Measurements from ENCODE around the gene KAT2B. TPM values are rescaled to one million over a fixed set of nuclear protein-coding genes. Genes with fewer than 3 reads are reported as not detected.
A peak's percentile ranks its signal among the peaks of the same experiment; 100 is the strongest.
"Not testable (repeated sequence)": the region's sequence is repeated elsewhere in the genome, so short reads cannot be mapped to it uniquely, and the experiment has no call there.

KAT2B gene
- total and polyA plus RNA-seq, 10 donors = 13.6 to 64.3 (median 54.1) TPM

GRCh38 chr3:20028905-20029331, 11.3 kb upstream of the KAT2B start:
- Histone ChIP-seq H3K4me1 (peaks cover 0 to 4% (median 3%) of the 10 kb centered on the region in 6 donors), H3K4me3 (no peak overlapping the region), H3K9me3 (no peaks in the 10 kb centered on the region), H3K27ac (no peak overlapping the region), H3K27me3 (replicated peaks in 1 of 7) (no peaks in the 10 kb centered on the region), H3K36me3 (no peaks in the 10 kb centered on the region)
- no peak for DNase-seq
- intact Hi-C loops (cut with DNase I; ENCODE audit: low total_unique reads) = no loop called here
- no peak for TF ChIP-seq POLR2AphosphoS5 (IDR thresholded peaks at IDR 0.05)
- no peak for TF ChIP-seq POLR2A (IDR thresholded peaks at IDR 0.05)
- no peak for TF ChIP-seq CTCF (IDR thresholded peaks at IDR 0.05 in 8 of 11, conservative IDR thresholded peaks at IDR 0.05 in 3 of 11)
- 89 to 96% (median 93%) methylated on average over 7 of the region's 7 CpGs for WGBS, 5 donors

GRCh38 chr3:20031939-20032338, 8.3 kb upstream of the KAT2B start:
- DNase-seq; H3K27me3 ChIP-seq (replicated peaks in 1 of 7); H3K4me1 ChIP-seq; H3K27ac ChIP-seq; intact Hi-C loops (cut with DNase I; ENCODE audit: low total_unique reads); H3K36me3 ChIP-seq; H3K4me3 ChIP-seq; H3K9me3 ChIP-seq: not testable (repeated sequence)
- 92 to 97% (median 97%) methylated on average over 7 of the region's 7 CpGs for WGBS, 5 donors

- Histone ChIP-seq H3K27ac (no peak overlapping the region), H3K4me1 (peaks cover 5 to 18% (median 9%) of the 10 kb centered on the region in 6 donors), H3K9me3 (no peaks in the 10 kb centered on the region), H3K36me3 (no peaks in the 10 kb centered on the region), H3K27me3 (replicated peaks in 1 of 7) (no peaks in the 10 kb centered on the region), H3K4me3 (no peak overlapping the region)
- 93 to 98% (median 97%) methylated on average over 4 of the region's 4 CpGs for WGBS, 5 donors
- intact Hi-C loops (cut with DNase I; ENCODE audit: low total_unique reads) = no loop called here
- DNase-seq = no peak
- no peak for TF ChIP-seq CTCF (IDR thresholded peaks at IDR 0.05 in 8 of 11, conservative IDR thresholded peaks at IDR 0.05 in 3 of 11)
- TF ChIP-seq POLR2AphosphoS5 (IDR thresholded peaks at IDR 0.05) = no peak
- TF ChIP-seq POLR2A (IDR thresholded peaks at IDR 0.05) = no peak
Observed at GRCh38 chr3:20035019-20035418, 5.2 kb upstream of the KAT2B start.

GRCh38 chr3:20037255-20037996, 2.8 kb upstream of the KAT2B start:
- intact Hi-C loops (cut with DNase I; ENCODE audit: low total_unique reads) = no loop called here
- TF ChIP-seq CTCF (IDR thresholded peaks at IDR 0.05 in 8 of 11, conservative IDR thresholded peaks at IDR 0.05 in 3 of 11) (no peak), POLR2A (IDR thresholded peaks at IDR 0.05) (no peak), POLR2AphosphoS5 (IDR thresholded peaks at IDR 0.05) (no peak)
- Histone ChIP-seq H3K4me1 (peaks cover 15 to 34% (median 21%) of the 10 kb centered on the region in 6 donors), H3K36me3 (no peaks in the 10 kb centered on the region), H3K27me3 (replicated peaks in 1 of 7) (no peaks in the 10 kb centered on the region), H3K9me3 (no peaks in the 10 kb centered on the region), H3K4me3 (no peak overlapping the region), H3K27ac (peak overlapping the region in 1 of 8 donors; percentile 6)
- 88 to 98% (median 92%) methylated on average over 1 of the region's 1 CpG for WGBS, 5 donors
- DNase-seq = no peak
